C1 segment of cervical spinal cord (tissue), 14 donors: Measurements from ENCODE around the gene USHBP1.
A peak's percentile ranks its signal among the peaks of the same experiment; 100 is the strongest.
"Not testable (repeated sequence)": the region's sequence is repeated elsewhere in the genome, so short reads cannot be mapped to it uniquely, and the experiment has no call there.

Experiments used
- DNase-seq, 14 donors: peaks; one replicate each; lab custom pipeline; 2025; lab: John Stamatoyannopoulos, UW

Gene USHBP1

DNA sequence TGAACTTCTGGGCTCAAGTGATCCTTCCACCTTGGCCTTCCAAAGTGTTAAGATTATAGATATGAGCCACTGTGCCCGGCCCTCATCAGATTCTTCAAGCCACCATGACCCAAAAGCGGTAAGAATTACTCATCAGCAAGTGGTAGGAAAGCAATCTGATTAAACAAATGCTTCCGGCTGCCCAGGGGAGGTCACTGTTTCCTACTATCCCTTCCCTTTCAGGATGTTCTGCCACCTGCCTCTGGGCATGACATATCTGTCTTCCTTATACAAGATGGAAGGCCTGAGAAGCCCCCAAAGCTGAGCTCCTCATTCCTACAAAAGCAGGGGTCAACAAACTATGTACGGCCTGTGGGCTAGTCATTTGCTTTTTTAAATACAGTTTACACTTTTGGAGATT, 31.7 kb upstream of the USHBP1 start:
- DNase-seq = no peak

DNA sequence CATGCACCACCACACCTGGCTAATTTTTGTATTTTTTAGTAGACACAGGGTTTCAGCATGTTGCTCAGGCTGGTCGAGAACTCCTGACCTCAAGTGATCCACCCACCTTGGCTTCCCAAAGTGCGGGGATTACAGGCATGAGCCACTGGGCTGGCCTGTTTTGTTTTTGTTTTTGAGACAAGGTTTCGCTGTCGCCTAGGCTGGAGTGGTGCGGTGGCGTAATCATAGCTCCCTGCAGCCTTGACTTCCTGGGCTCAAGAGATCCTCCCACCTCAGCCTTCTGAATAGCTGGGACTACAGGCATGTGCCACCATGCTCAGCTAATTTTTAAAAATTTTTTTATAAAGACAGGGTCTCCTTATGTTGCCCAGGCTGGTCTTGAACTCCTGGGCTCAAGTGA, 31.0 kb upstream of the USHBP1 start:
- DNase-seq = not testable (repeated sequence)

DNA sequence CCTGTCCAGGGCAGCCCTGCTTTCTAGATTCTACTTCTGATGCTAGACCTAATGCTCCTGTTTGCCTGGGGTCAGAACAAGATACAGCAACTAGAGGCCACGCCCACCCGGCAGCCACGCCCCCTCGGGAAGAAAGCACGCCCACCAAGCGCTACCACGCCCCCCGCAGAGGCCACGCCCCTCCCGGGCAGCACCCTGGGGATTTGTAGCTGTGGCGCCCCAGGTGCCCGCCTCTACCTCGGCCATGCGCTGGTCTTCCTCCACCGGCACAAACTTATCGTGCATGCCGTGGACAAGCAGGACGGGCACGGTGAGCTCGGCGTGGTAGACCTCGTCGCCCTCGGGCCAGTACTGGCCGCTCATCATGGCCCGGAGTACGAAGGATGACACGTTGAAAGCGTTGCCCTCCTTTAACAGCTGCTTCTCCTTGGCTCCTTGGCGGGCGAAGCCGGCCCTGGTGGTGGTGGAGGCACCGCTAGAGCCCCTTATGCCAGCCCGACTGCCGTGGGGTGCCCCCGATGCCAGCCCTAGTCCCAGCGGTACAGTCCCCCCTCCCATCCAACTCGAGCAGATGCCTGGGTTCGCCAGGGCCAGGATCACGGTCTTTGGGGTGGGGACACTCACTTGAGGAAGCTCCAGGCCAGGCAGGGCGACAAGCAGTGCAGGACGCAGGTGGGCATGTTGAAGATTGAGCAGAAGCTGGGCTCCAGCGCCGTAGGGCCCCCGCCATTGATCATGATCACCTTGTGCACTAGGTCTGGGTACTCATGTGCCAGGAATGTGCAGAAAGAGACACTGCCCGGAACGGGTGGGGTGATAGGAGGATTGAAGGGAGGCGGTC, 29.7 kb upstream of the USHBP1 start:
- no peak for DNase-seq

- no peak for DNase-seq
Observed at GRCh38 chr19:17293605-17294004, 29.1 kb upstream of the USHBP1 start.

DNA sequence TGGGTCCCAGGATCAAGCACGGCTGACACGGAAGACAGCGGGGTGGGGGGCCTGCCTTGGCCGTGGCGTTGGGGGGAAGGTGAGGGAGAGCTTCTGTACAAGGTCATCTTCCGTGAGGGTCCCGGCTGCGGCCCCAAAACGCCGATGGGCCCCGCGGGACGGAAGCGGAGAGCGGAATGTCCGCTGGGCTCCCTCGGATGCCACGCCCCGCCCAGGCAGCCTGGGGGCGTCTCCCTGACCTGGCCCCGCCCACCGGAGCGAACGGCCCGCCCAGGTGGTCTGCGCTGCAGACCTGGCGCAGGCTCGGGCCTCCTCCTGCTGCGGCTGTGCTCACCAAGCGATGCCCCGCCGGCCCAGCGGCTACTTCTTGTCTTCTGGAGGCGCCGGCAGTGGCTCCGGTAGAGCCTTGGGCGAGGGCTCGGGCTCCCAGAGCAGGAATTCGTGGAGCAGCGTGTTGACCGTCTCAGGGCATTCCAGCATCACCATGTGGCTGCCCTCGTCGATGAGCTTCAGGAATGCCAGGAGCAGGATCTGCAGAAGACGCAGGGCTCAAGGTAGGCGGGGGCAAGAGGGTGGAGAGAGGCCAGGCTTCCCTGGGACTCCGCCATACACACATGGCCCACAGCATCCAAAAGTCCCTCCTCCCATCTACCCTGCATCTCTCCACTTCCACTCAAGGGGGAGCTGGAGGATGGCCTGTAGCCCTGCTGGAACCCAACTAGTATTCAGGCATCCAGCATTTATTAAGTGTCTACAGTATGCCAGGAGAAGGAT, 27.9 kb upstream of the USHBP1 start:
- DNase-seq = peak in 8 of 14 donors; percentile 2 to 58 (median 15)

GRCh38 chr19:17289489-17289888, 24.9 kb upstream of the USHBP1 start:
- peak in 4 of 14 donors; percentile 4 to 21 (median 14) for DNase-seq

DNA sequence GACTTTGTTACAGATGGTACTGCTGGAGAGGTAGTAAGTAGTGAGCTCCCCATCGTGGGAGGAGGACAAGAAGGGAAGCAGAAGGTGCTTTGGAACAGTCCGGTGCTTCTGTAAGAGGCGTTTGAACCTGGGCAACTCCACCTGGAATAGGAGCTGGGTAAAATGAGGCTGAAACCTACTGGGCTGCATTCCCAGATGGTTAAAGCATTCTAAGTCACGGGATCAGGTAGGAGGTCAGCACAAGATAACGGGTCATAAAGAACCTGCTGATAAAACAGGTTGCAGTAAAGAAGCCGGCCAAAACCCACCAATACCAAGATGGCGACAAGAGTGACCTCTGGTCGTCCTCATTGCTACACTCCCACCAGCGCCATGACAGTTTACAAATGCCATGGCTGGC, 22.2 kb upstream of the USHBP1 start:
- DNase-seq = no peak

- DNase-seq = no peak
Observed at GRCh38 chr19:17286263-17286662, 21.7 kb upstream of the USHBP1 start.

DNA sequence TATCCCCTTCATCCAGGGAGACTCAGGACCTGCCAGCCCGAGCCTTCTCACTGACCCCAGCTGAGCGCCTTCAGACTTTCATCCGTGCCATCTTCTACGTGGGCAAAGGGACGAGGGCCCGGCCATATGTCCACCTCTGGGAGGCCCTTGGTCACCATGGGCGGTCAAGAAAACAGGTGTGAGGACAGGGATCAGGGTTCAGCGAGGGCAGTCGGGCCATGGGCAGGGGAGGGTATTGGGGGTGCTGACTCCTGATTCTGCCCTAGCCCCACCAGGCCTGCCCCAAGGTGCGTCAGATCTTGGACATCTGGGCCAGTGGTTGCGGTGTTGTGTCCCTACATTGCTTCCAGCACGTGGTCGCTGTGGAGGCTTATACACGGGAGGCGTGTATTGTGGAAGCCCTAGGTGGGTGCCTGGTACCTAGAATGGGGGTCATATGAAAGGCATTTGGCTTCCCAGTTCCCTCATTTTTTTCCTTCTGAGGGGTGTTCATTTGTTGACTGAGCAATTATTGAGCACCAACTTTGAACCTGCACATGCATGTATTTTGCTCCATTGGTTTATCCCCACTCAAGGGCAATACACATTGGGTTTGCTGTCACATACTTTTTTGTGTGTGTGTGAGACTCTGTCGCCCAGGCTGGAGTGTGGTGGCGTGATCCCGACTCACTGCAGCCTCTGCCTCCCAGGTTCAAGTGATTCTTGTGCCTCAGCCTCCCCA, 21.0 kb upstream of the USHBP1 start:
- DNase-seq = no peak

GRCh38 chr19:17283504-17283996, 19.0 kb upstream of the USHBP1 start:
- DNase-seq = no peak

DNA sequence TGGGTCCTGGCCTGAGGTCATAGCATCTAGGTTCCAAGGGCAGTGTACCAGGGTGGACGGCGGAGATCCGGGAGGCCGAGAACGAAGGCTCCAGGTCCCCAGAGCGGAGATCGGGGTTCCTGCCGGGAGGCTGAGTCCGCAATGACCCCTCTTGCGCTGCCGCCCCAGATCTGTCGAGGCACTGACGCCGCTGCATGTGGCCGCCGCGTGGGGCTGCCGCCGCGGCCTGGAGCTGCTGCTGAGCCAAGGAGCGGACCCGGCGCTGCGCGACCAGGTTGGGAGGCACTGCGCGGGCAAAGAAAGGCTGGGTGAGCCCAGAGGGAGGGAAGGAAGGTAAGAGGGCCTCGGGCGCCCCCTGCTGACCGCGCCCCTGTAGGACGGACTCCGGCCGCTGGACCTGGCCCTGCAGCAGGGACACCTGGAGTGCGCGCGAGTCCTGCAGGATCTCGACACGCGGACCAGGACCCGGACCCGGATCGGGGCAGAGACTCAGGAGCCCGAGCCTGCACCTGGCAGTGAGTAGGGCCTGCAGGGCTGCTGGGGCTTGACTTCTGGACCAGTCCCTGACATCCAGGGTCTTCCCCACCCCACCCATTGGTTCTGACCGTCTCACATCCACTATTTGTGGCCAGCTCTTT, 18.1 kb upstream of the USHBP1 start:
- DNase-seq = peak in 13 of 14 donors; percentile 17 to 75 (median 29)

DNA sequence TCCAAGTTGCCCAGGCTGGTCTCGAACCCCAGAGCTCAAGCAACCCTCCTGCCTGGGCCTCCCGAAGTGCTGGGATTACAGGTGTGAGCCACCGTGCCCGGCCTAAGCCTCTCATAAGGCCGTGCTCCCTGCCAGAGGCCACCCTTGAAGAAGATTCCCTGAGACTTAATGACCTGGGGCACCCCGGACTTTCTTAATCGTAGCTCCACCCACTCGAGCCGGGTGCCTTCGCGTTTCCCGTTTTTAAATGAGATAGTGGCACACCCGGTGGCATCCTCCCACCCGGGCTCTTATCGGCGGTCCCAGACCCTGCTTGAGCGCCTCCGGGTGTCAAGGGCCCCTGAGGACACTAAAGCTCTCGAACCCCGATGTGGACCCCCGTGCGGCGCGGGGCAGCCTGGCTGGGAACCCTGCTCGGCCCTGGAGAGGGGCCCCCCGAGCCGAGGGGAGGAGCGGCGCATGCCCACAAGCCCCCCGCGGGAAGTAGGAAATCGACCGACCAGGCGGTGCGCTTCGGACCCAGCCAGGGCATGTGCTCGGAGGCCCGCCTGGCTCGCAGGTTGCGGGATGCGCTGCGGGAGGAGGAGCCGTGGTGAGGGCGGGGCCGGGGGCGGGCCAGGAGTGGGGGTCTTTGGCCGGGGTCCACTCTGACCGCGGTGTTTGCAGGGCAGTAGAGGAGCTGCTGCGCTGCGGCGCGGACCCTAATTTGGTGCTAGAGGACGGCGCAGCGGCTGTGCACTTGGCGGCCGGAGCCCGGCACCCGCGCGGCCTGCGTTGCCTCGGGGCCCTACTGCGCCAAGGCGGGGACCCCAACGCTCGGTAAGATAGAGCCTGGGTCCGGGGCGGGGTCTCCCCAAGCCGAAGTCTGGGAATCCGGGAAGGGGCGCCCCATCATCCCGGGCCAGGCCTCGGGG, 17.1 kb upstream of the USHBP1 start, which contains the start of gene ANKLE1:
Gene ANKLE1, plus strand, starts transcription at position 511 of the 914 bp plus-strand sequence. Its CDS starts 20 bp downstream, at position 531.
- peak in 5 of 14 donors; percentile 12 to 44 (median 19) for DNase-seq

DNA sequence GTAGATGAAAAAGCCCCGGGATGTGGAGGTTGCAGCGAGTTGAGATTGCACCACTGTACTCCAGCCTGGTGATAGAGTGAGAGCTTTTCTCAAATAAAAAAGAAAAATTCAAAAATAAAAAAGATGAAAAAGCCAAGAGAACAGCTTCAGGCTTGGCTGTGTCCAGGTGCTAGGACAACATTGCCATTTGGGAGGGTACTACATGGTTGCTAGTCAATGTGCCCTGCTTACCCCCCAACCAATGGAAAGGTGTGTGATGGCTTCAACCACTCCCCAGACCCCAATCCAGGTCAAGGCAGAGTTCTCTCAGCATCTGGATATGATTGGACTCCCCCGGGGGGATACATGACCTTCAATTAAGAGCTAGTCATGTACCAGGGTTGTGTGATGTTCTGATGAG, 14.9 kb upstream of the USHBP1 start:
- DNase-seq = no peak

DNA sequence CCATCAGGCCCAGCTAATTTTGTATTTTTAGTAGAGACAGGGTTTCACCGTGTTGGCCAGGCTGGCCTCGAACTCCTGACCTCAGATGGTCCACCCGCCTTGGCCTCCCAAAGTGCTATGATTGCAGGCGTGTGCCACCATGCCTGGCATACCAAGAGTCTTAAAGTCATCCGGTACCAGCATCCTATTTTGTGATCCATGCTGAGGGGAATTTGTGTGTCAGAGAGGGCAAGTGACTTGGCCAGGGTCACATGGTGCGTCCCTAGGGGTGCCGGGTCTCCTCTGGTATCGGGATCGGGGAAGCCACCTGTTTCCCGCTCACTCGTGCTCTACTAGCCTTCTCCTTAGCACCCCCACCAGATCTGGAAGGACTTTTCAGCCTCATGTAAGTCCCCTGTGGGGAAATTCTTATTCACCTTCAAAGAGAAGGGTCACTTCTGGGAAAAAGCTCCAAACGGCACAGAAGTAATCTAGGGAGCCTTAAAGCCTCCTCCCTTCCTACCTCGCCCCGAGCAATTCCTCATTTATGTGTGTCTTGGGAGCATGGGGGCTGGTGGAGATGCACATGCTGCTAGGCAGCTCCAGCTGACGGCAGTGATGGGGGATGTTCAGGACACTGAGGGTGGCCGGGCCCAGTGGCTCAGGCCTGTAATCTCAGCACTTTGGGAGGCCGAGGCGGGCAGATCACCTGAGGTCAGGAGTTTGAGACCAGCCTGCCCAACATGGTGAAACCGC, 11.1 kb upstream of the USHBP1 start:
- no peak for DNase-seq

DNA sequence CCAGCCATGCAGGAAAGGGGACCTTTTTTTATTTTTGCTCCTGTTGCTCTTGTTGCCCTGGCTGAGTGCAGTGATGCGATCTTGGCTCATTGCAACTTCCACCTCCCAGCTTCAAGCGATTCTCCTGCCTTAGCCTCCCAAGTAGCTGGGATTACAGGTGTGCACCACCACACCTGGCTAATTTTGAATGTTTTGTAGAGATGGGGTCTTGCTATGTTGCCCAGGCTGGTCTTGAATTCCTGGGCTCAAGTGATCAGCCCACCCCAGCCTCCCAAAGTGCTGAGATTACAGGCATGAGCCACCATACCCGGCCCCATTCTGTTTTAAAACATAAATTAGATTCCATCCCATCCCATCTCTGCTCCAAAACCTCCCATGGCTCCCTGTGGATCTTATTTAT, 10.3 kb upstream of the USHBP1 start:
- DNase-seq = not testable (repeated sequence)

- no peak for DNase-seq
Observed at GRCh38 chr19:17268754-17269153, 4.2 kb upstream of the USHBP1 start.

GRCh38 chr19:17266975-17267788, 2.6 kb upstream of the USHBP1 start, which contains the start of gene BABAM1:
Gene BABAM1, plus strand, starts transcription at chr19:17267443. Its CDS starts 1,364 bp downstream, at chr19:17268807.
- DNase-seq = peak; percentile 73 to 100 (median 94)

- no peak for DNase-seq
Observed at GRCh38 chr19:17266589-17266974, 2.0 kb upstream of the USHBP1 start.
